ENCODE results near the gene APBA2.

The APBA2 gene

DNA sequence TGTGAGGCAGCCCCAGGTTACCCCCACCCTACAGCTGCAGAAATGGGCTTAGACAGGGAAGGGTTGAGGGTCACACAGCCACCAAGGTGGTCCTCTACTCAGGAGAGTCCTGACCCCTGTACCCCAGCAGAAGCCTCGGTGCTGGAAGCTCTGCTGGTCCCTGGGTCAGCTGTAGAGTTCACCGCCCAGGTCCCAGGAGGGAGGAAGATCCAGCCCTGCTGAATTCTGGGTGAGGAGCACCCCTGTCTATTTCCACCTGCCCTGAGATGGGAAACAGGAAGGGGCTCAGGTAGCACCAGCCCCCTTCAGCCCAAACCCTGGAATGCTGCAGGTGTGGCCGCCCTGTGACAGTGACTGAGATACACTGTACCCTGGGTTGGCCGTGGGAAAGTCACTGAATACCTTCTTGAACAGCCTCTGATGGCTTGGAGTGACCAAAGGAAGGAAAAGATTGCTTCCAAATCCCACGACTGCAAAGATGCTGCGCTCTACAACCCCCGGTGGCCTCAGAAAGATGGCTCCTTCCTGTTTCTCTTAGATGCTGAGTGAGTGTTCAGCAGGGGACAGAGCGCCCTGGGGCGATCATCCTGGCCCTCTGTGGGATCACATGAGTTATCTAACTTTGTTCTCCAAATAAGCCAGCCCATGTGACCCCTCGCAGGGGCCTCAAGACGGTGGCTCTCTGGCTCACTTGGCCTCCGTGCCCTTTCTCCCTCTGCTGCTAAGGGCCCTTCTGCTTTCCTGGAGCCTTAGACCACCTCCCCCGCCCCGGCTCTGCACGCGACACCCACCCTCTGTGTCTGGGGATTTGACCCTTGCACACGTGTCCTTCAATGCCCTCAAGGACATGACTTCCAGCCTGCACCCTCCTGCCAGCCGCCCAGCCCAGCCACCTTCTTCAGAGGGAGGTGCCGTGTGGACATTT, 242.0 kb downstream of the APBA2 start:
- no peaks in the 10 kb centered on the region for H3K27me3 ChIP-seq (ENCODE audit: control insufficient read depth, insufficient read depth, low read length)
- H3K27ac ChIP-seq (ENCODE audit: low read depth, low read length) = no peak overlapping the region
- H3K9me3 ChIP-seq (ENCODE audit: control insufficient read depth, insufficient read depth, low read depth, low read length) = no peaks in the 10 kb centered on the region
- peaks cover 23% of the 10 kb centered on the region for H3K4me1 ChIP-seq (ENCODE audit: control insufficient read depth, insufficient read depth, low read length)
- no peaks in the 10 kb centered on the region for H3K36me3 ChIP-seq (ENCODE audit: control insufficient read depth, insufficient read depth, low read length)
- no peak overlapping the region for H3K4me3 ChIP-seq (ENCODE audit: low read depth, low read length)
- H3K9ac ChIP-seq (ENCODE audit: low read length) = no peak overlapping the region

DNA sequence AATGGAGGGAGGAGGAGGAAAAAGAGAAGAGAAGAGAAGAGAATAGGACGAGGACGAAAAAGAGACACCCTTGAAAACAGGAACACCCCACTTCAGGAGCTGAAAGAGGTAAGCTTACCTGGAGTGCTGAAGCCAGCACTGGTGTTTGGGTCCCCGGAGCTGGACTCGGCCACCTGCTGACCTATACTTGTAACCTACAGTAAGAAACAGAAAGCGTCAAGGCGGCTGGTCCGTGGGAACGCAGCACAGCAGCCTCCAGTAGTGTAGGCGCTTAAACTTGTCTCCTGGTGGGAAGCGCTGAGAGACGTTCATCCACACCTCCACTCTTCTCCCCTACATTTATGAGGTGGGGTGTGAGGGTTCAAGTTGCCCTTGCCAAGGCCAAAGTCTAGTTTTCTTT, 242.9 kb downstream of the APBA2 start:
- no peak overlapping the region for H3K4me3 ChIP-seq (ENCODE audit: low read depth, low read length)
- H3K27ac ChIP-seq (ENCODE audit: low read depth, low read length) = no peak overlapping the region
- H3K9ac ChIP-seq (ENCODE audit: low read length) = no peak overlapping the region
- H3K4me1 ChIP-seq (ENCODE audit: control insufficient read depth, insufficient read depth, low read length) = peaks cover 20% of the 10 kb centered on the region
- H3K36me3 ChIP-seq (ENCODE audit: control insufficient read depth, insufficient read depth, low read length) = no peaks in the 10 kb centered on the region
- H3K9me3 ChIP-seq (ENCODE audit: control insufficient read depth, insufficient read depth, low read depth, low read length) = no peaks in the 10 kb centered on the region
- no peaks in the 10 kb centered on the region for H3K27me3 ChIP-seq (ENCODE audit: control insufficient read depth, insufficient read depth, low read length)

DNA sequence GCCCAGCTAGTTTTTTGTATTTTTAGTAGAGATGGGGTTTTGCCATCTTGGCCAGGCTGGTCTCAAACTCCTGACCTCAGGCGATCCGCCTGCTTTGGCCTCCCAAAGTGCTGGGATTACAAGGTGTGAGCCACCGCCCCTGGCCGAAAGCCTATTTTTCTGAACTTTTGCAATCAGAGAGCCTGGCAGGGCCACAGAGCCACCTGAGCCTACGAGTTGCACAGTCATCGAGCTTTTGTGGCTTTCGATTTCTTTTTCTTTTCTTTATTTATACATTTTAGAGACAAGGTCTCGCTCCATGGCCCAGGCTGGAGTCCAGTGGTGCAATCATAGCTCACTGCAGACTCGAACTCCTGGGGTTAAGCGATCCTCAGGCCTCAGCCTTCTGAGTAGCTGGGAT, 243.4 kb downstream of the APBA2 start:
- Histone ChIP-seq H3K4me3 (ENCODE audit: low read depth, low read length) (no peak overlapping the region), H3K9ac (ENCODE audit: low read length) (no peak overlapping the region), H3K27ac (ENCODE audit: low read depth, low read length) (no peak overlapping the region), H3K9me3 (ENCODE audit: control insufficient read depth, insufficient read depth, low read depth, low read length) (no peaks in the 10 kb centered on the region), H3K27me3 (ENCODE audit: control insufficient read depth, insufficient read depth, low read length) (no peaks in the 10 kb centered on the region), H3K36me3 (ENCODE audit: control insufficient read depth, insufficient read depth, low read length) (no peaks in the 10 kb centered on the region), H3K4me1 (ENCODE audit: control insufficient read depth, insufficient read depth, low read length) (peaks cover 19% of the 10 kb centered on the region)

DNA sequence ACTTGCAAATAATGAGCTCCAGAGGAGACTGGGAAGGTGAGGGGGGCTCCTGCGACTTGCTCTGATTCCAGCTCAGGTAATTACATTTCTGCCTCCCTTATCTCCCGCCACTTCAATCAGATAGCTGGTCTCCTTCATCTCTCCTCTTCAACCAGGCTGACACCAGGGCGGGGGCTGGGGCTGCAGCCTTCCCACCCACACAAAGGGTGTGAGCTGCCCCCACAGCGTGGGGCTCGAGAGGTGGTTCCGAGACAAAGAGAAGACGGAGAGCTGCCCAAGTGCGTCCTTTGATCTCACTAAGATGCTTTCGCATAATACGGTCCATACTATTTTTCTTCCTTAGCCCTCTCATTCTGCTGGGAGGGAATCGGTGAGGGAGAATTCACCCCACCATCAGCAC, 244.2 kb downstream of the APBA2 start:
- H3K4me3 ChIP-seq (ENCODE audit: low read depth, low read length) = no peak overlapping the region
- no peak overlapping the region for H3K27ac ChIP-seq (ENCODE audit: low read depth, low read length)
- H3K36me3 ChIP-seq (ENCODE audit: control insufficient read depth, insufficient read depth, low read length) = no peaks in the 10 kb centered on the region
- H3K9ac ChIP-seq (ENCODE audit: low read length) = no peak overlapping the region
- no peaks in the 10 kb centered on the region for H3K9me3 ChIP-seq (ENCODE audit: control insufficient read depth, insufficient read depth, low read depth, low read length)
- H3K27me3 ChIP-seq (ENCODE audit: control insufficient read depth, insufficient read depth, low read length) = no peaks in the 10 kb centered on the region
- H3K4me1 ChIP-seq (ENCODE audit: control insufficient read depth, insufficient read depth, low read length) = peaks cover 19% of the 10 kb centered on the region

DNA sequence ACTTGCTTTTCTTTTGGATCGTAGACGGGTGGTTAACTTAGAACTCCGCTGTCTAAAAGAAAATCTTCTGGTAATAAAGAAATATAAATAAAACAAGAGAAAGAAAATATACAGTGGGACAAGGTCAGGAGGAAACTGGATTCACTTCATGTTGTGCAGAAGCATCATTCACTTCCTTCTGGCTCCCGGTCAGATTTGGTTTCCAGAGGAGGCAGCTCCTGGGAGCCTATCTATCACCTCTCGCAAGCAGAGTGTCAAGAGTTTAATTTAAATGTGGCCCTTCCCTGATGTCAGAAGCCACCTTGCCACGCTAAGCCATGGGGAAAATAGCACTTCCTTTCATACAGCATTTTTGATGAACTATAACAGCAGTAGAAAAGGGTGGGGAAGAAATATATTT, 244.7 kb downstream of the APBA2 start:
- no peak overlapping the region for H3K9ac ChIP-seq (ENCODE audit: low read length)
- peaks cover 19% of the 10 kb centered on the region for H3K4me1 ChIP-seq (ENCODE audit: control insufficient read depth, insufficient read depth, low read length)
- H3K4me3 ChIP-seq (ENCODE audit: low read depth, low read length) = no peak overlapping the region
- H3K9me3 ChIP-seq (ENCODE audit: control insufficient read depth, insufficient read depth, low read depth, low read length) = no peaks in the 10 kb centered on the region
- H3K36me3 ChIP-seq (ENCODE audit: control insufficient read depth, insufficient read depth, low read length) = no peaks in the 10 kb centered on the region
- H3K27ac ChIP-seq (ENCODE audit: low read depth, low read length) = no peak overlapping the region
- no peaks in the 10 kb centered on the region for H3K27me3 ChIP-seq (ENCODE audit: control insufficient read depth, insufficient read depth, low read length)

DNA sequence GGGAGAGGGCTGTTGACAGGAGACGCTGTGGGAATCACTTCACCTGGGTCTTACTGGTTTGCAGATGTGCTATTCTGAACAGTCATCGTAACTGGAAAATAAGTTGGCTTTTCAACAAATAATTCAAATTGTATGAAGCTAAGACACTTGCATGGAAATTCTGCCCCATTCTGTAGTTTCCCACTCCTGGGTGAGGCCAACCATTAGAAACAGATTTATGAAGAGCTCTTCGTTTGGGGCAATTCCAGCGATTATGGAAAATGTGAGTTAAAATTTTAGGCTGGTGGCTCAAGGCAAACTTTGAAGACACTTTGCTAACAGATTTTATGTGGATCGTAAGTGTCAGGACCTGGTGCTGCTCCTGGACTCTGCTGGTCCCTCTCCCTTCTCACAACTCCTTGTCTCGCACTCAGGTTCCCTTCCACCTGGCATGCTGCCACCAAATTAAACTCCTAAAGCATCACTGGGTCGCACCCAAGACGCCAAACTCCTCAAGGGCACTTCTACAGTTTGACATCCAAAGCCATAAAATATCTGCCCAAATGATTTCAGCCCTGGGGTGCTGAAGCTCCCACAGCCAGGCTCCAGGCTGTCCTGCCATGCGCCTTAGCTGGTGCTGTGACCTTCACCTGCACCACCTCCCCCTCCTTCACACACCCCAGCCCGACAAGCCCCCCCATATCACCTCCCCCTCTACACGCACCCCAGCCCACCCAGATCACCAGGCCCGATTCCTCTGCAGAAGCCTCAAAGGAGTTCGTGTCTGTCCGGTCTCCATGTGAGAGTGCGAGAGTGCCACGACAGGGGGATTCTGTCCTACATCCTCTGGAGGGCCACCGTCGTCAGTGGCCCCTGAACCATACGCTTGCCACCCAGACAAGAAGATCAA, 245.4 kb downstream of the APBA2 start:
- no peaks in the 10 kb centered on the region for H3K27me3 ChIP-seq (ENCODE audit: control insufficient read depth, insufficient read depth, low read length)
- H3K4me1 ChIP-seq (ENCODE audit: control insufficient read depth, insufficient read depth, low read length) = peaks cover 19% of the 10 kb centered on the region
- no peaks in the 10 kb centered on the region for H3K36me3 ChIP-seq (ENCODE audit: control insufficient read depth, insufficient read depth, low read length)
- H3K9me3 ChIP-seq (ENCODE audit: control insufficient read depth, insufficient read depth, low read depth, low read length) = no peaks in the 10 kb centered on the region
- no peak overlapping the region for H3K4me3 ChIP-seq (ENCODE audit: low read depth, low read length)
- no peak overlapping the region for H3K9ac ChIP-seq (ENCODE audit: low read length)
- H3K27ac ChIP-seq (ENCODE audit: low read depth, low read length) = no peak overlapping the region

DNA sequence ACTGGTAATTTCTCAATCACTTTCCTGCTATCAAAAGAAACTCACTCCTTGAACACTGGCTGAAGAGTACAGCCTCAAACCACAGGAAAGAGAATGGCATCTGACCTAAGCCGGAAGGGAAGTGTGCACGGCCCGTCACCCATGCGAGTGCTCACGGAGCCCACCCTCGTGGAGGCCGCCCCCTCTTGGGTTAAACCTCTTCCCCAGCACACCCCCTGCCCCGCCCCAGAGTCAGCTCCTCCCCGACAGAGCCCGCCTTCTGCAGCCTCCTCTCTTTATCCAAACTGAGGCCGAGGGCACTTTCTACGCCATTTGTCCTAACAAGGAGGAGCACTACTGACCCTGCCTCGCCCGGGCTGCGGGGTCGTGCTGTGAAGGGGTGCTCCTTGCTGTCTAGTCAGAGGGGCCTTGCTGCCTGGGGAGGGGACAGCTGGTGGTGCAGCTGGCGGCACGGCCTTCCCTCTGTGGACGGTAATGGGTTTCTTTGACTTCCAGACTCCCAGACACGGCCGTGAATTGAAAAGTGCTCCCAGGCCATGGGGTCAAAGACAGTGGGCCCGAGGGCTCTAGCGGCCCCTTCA, 246.2 kb downstream of the APBA2 start:
- H3K27ac ChIP-seq (ENCODE audit: low read depth, low read length) = no peak overlapping the region
- no peak overlapping the region for H3K9ac ChIP-seq (ENCODE audit: low read length)
- no peaks in the 10 kb centered on the region for H3K9me3 ChIP-seq (ENCODE audit: control insufficient read depth, insufficient read depth, low read depth, low read length)
- H3K4me1 ChIP-seq (ENCODE audit: control insufficient read depth, insufficient read depth, low read length) = peaks cover 18% of the 10 kb centered on the region
- H3K36me3 ChIP-seq (ENCODE audit: control insufficient read depth, insufficient read depth, low read length) = no peaks in the 10 kb centered on the region
- H3K27me3 ChIP-seq (ENCODE audit: control insufficient read depth, insufficient read depth, low read length) = no peaks in the 10 kb centered on the region
- H3K4me3 ChIP-seq (ENCODE audit: low read depth, low read length) = no peak overlapping the region

DNA sequence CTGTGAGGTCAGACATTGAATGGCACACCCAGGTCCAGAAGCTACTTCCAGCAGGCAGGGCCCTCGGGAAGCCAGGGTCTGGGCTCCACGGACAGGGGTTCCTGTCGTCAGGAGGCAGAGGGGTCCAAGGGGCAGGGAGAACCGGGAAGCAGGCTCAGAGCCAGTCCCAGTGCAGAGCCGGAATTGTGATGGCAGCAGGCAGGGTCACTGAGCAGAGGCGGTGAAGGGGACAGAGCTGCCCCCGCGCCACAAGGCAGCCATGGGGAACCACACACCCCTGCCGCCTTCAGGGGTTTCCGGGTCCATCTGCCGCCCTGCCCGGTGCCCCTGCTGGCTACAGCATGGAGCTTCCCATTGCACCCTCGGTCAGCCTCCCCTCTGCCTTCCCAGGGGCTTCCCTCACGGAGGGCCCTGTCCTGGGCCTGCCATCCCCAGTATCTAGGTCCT, 247.0 kb downstream of the APBA2 start:
- Histone ChIP-seq H3K27me3 (ENCODE audit: control insufficient read depth, insufficient read depth, low read length) (no peaks in the 10 kb centered on the region), H3K9ac (ENCODE audit: low read length) (no peak overlapping the region), H3K4me1 (ENCODE audit: control insufficient read depth, insufficient read depth, low read length) (peaks cover 10% of the 10 kb centered on the region), H3K36me3 (ENCODE audit: control insufficient read depth, insufficient read depth, low read length) (no peaks in the 10 kb centered on the region), H3K4me3 (ENCODE audit: low read depth, low read length) (no peak overlapping the region), H3K9me3 (ENCODE audit: control insufficient read depth, insufficient read depth, low read depth, low read length) (no peaks in the 10 kb centered on the region), H3K27ac (ENCODE audit: low read depth, low read length) (no peak overlapping the region)

DNA sequence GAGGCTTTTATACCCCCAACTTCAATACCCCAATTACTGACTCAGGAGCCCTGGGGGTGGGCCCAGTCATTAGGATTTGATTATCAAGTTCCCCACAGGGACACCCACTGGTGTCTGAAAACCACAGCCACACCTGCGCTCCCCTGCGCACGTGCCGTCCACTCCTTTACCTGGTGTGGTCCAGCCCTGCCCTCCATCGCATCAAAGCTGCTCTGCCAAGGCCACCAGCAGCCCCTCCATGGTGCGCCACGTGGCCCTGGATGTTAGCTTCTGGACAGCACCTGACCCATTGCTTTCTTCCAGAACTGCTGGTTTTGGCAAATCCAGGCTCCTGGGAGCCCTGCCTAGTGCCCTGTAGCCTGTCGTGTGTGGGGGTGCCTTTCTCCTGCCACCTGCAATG, 247.5 kb downstream of the APBA2 start:
- H3K27ac ChIP-seq (ENCODE audit: low read depth, low read length) = no peak overlapping the region
- H3K4me3 ChIP-seq (ENCODE audit: low read depth, low read length) = no peak overlapping the region
- no peaks in the 10 kb centered on the region for H3K36me3 ChIP-seq (ENCODE audit: control insufficient read depth, insufficient read depth, low read length)
- H3K27me3 ChIP-seq (ENCODE audit: control insufficient read depth, insufficient read depth, low read length) = no peaks in the 10 kb centered on the region
- no peak overlapping the region for H3K9ac ChIP-seq (ENCODE audit: low read length)
- peaks cover 4% of the 10 kb centered on the region; the same call in 1 of the 2 replicates for H3K4me1 ChIP-seq (ENCODE audit: control insufficient read depth, insufficient read depth, low read length)
- H3K9me3 ChIP-seq (ENCODE audit: control insufficient read depth, insufficient read depth, low read depth, low read length) = no peaks in the 10 kb centered on the region

DNA sequence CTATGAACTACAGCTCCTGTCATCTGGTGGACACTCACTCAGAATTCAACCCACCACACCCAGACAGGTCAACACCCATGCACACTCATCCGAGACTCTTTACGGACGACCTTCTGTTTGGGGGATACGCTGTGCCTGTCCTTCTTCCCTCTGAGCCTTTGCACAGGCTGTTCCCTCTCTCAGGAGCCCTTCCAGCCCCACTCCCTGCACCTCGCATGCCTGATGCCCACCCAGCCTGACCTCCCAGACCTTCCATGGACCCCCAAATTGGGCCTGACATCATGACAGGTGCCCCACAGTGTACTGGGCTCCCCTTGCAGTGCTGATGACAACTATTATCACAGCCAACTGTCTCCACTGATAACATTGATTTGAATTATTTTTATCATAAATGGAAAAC, 248.0 kb downstream of the APBA2 start:
- no peak overlapping the region for H3K27ac ChIP-seq (ENCODE audit: low read depth, low read length)
- H3K9ac ChIP-seq (ENCODE audit: low read length) = no peak overlapping the region
- no peak overlapping the region for H3K4me3 ChIP-seq (ENCODE audit: low read depth, low read length)
- H3K36me3 ChIP-seq (ENCODE audit: control insufficient read depth, insufficient read depth, low read length) = no peaks in the 10 kb centered on the region
- H3K4me1 ChIP-seq (ENCODE audit: control insufficient read depth, insufficient read depth, low read length) = no peaks in the 10 kb centered on the region; the same call in 1 of the 2 replicates
- no peaks in the 10 kb centered on the region for H3K9me3 ChIP-seq (ENCODE audit: control insufficient read depth, insufficient read depth, low read depth, low read length)
- no peaks in the 10 kb centered on the region for H3K27me3 ChIP-seq (ENCODE audit: control insufficient read depth, insufficient read depth, low read length)
